Endodermal cell (in vitro differentiated cells): Measurements from ENCODE around the gene ZBTB7B. TPM values are rescaled to one million over a fixed set of nuclear protein-coding genes. Genes with fewer than 3 reads are reported as not detected.
A peak's percentile ranks its signal among the peaks of the same experiment; 100 is the strongest.

ENCODE experiments used
- DNase-seq: peaks from one replicate; pipeline ENCODE4 v3.0.0-alpha.2; 2017
- H3K27ac ChIP-seq: 2 replicates; pipeline ENCODE4 v1.5.1; 2013; ENCODE audit warnings: mild to moderate bottlenecking, low read depth, low read length, moderate library complexity
- H3K27me3 ChIP-seq: 2 replicates; pipeline ENCODE4 v1.6.1; 2013; ENCODE audit warnings: mild to moderate bottlenecking, low read length, moderate library complexity; ENCODE audit not compliant: insufficient read depth, control insufficient read depth, poor library complexity, severe bottlenecking
- H3K36me3 ChIP-seq: 2 replicates; pipeline ENCODE4 v1.7.0; 2013; ENCODE audit warnings: mild to moderate bottlenecking, low read length, moderate library complexity; ENCODE audit not compliant: control insufficient read depth, insufficient read depth
- H3K4me1 ChIP-seq: one replicate; pipeline ENCODE4 v1.7.0; 2013; ENCODE audit warnings: low read length; ENCODE audit not compliant: control insufficient read depth, insufficient read depth
- H3K4me3 ChIP-seq: 2 replicates; pipeline ENCODE4 v1.5.1; 2013; ENCODE audit warnings: mild to moderate bottlenecking, low read length, moderate library complexity
- H3K9ac ChIP-seq: 2 replicates; pipeline ENCODE4 v1.6.1; 2013; ENCODE audit warnings: mild to moderate bottlenecking, low read length, moderate library complexity; ENCODE audit not compliant: poor library complexity, severe bottlenecking; ENCODE audit errors: extremely low read depth
- H3K9me3 ChIP-seq: 2 replicates; pipeline ENCODE4 v1.6.1; 2013; ENCODE audit warnings: mild to moderate bottlenecking, low read length, moderate library complexity; ENCODE audit not compliant: control insufficient read depth
- H3K27ac Mint-ChIP-seq: 2 replicates; pipeline ENCODE4 v1.8.0; 2020; ENCODE audit warnings: mixed read lengths
- H3K27me3 Mint-ChIP-seq: 2 replicates; pipeline ENCODE4 v1.8.0; 2021; ENCODE audit warnings: mild to moderate bottlenecking, mixed read lengths; ENCODE audit not compliant: insufficient read depth
- H3K36me3 Mint-ChIP-seq: 2 replicates; pipeline ENCODE4 v1.8.0; 2020; ENCODE audit warnings: low read depth, mixed read lengths
- H3K4me1 Mint-ChIP-seq: 2 replicates; pipeline ENCODE4 v1.8.0; 2020; ENCODE audit warnings: mixed read lengths
- H3K4me3 Mint-ChIP-seq: 2 replicates; pipeline ENCODE4 v1.8.0; 2020; ENCODE audit warnings: mild to moderate bottlenecking, moderate library complexity, mixed read lengths
- H3K9me3 Mint-ChIP-seq: 2 replicates; pipeline ENCODE4 v1.8.0; 2020; ENCODE audit warnings: mild to moderate bottlenecking, mixed read lengths
- CTCF ChIP-seq: fragments of 200-600 bp; sonication (generic); conservative IDR thresholded peaks from 2 replicates; pipeline ENCODE4 v1.5.0; 2021; ENCODE audit warnings: antibody characterized with exemption, mild to moderate bottlenecking
- WGBS, 2 experiments: methylation state at CpG; one replicate each; pipeline versions ENCODE4 v1.1.5 to v1.1.7; 2013; ENCODE audit warnings: missing lambda C conversion rate in 2 of 2, mixed read lengths in 1 of 2; ENCODE audit not compliant: insufficient coverage in 1 of 2, insufficient read length in 1 of 2; 5-methylcytosine and 5-hydroxymethylcytosine counted together
- total RNA-seq, 2 donors: library from RNA; stranded (reverse); fragmentation: NEBNext Ultra II Directional in 1 of 2; extraction: Animal tissue kit (Norgen Biotek cat#: 25700) in 1 of 2; gene quantifications; 2 replicates in 1 of 2; 3 replicates in 1 of 2; pipeline ENCODE4 v1.2.1, GENCODE V29; 2021

The ZBTB7B gene
- total RNA-seq, 2 donors from 2014 or later: 21.2 to 23.3 TPM

- Histone ChIP-seq H3K9me3 (no peaks in the 10 kb centered on the region), H3K27ac (no peak overlapping the region), H3K4me1 (peaks cover 13% of the 10 kb centered on the region), H3K36me3 (peaks cover 39% of the 10 kb centered on the region), H3K9ac (no peak overlapping the region), H3K27me3 (no peaks in the 10 kb centered on the region), H3K4me3 (no peak overlapping the region)
- peaks cover 23% of the 10 kb centered on the region for H3K36me3 Mint-ChIP-seq
- peaks cover 45% of the 10 kb centered on the region for H3K4me1 Mint-ChIP-seq
- no peak for DNase-seq
- H3K4me3 Mint-ChIP-seq: peak overlapping the region; percentile 77
- no peak for TF ChIP-seq CTCF
- H3K9me3 Mint-ChIP-seq: no peaks in the 10 kb centered on the region
- 98 to 100% methylated on average over 1 to 7 of the region's 7 CpGs for WGBS, 2 experiments
- H3K27ac Mint-ChIP-seq: no peak overlapping the region
- H3K27me3 Mint-ChIP-seq: no peaks in the 10 kb centered on the region
Observed at GRCh38 chr1:154959426-154959780, 43.2 kb upstream of the ZBTB7B start.

DNA sequence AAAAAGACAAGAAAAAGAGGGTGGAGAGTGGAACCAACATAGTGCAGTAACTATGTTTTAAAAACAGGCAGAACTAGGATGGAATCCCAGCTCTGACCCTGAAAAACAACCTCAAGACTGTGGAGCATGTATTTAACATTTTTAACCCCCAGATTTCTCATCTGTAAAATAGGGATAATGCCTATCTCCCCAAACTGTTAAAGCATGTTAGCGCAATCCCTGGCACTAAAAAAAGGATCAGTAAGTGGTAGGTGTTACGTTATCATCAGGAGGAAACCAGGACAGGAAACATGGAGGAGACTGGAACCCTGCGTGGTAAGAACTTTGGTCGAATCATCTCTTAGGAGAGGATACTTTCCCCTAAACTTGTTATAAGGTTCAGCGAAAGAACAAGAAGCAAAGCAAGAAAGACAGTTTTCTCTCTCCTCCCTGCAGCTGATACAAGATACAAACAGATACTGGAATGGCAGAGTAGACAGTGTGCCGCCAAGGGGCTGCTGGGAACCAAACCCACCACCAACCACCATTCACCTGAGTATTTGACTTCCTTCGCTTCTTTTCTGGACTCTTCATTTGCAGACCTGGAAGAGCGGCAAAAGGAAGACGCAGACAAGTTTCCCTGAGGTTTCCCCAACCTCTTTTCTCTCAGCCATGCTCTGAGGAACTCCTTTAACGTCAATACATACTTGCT lies 42.0 kb upstream of the ZBTB7B start:
- Mint-ChIP-seq H3K27me3 (no peaks in the 10 kb centered on the region), H3K4me3 (peak overlapping the region; percentile 77), H3K36me3 (peaks cover 33% of the 10 kb centered on the region), H3K27ac (peak overlapping the region; percentile 82), H3K4me1 (peaks cover 35% of the 10 kb centered on the region), H3K9me3 (no peaks in the 10 kb centered on the region)
- peaks cover 6% of the 10 kb centered on the region for H3K4me1 ChIP-seq
- H3K27ac ChIP-seq: no peak overlapping the region
- no peaks in the 10 kb centered on the region for H3K9me3 ChIP-seq
- no peak for DNase-seq
- peaks cover 49% of the 10 kb centered on the region for H3K36me3 ChIP-seq
- no peak for TF ChIP-seq CTCF
- H3K27me3 ChIP-seq: no peaks in the 10 kb centered on the region
- WGBS, 2 experiments: 75 to 82% methylated on average over 10 of the region's 10 CpGs
- H3K9ac ChIP-seq: peak overlapping the region; percentile 68
- H3K4me3 ChIP-seq: peak overlapping the region; percentile 98

DNA sequence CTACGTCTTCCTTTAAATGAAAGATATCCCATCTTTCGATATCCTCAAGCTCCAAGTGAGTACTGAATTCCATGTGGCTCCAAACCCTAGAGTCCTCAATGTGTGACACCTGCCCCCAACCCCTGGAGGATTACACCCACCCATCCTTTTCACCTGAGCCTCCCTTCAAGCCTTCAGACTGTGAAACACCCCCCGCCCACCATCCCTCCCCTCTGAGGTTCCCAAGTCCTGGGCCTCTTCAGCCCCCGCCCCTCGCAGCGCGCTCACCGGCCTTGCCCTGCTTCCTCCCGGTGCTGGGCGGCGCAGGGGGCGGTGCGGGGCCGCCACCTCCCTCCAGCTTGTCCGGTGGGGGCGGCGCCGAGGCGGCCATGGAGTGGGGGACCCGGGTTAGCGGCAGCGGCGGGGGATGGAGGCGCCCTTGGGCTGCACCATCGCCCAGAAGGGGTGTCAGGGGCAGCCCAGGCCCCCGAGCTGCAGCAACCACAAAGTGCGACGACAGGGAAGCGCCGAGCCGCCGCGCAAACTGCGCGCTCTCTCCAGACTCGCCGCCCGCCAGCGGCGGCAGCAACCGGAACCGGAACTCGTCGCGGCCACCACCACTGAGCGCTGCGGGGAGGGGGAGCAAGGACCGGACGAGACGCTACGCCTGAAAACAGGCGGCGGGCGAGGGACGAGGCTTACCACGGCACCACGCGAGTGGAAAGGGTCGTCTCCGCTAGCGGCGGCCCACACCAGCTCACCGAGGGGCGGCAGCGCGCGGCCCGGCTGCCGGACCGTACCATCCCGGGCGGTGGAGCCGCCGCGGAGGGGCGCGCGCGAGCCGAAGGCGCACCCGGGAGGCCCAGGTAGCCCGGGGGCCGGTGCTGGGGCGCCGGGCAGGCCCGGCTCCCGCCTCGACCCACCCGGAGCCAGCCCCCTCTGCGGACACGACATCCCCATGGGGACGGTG lies 41.1 kb upstream of the ZBTB7B start, which contains the start of gene PYGO2:
PYGO2 (minus strand) TSS at position 576 of the 949 bp plus-strand sequence; CDS start at position 370, 206 bp downstream.
- Histone ChIP-seq H3K9ac (peak within 1 kb of the TSS; percentile 68), H3K4me1 (peaks cover 6% of the 10 kb centered on the region), H3K9me3 (no peaks in the 10 kb centered on the region), H3K36me3 (peaks cover 58% of the 10 kb centered on the region), H3K27ac (peak within 1 kb of the TSS; percentile 93), H3K27me3 (no peaks in the 10 kb centered on the region), H3K4me3 (peak within 1 kb of the TSS; percentile 98)
- Mint-ChIP-seq H3K27me3 (no peaks in the 10 kb centered on the region), H3K27ac (peak within 1 kb of the TSS; percentile 82), H3K4me1 (peaks cover 30% of the 10 kb centered on the region), H3K4me3 (peak within 1 kb of the TSS; percentile 77), H3K36me3 (peaks cover 41% of the 10 kb centered on the region), H3K9me3 (no peaks in the 10 kb centered on the region)
- DNase-seq: peak; percentile 93
- WGBS, 2 experiments: 1% methylated on average over 24 to 93 of the region's 93 CpGs
- peak; percentile 74 for TF ChIP-seq CTCF
